Mammary epithelial cell (primary cell): ENCODE measurements around the gene CTSE.

ENCODE experiments used
- CTCF ChIP-seq, 2 donors: IDR thresholded peaks in 1 of 2; conservative IDR thresholded peaks in 1 of 2; 2 replicates each; pipeline ENCODE4 v1.5.1; 2011 to 2012; ENCODE audit warnings: inconsistent platforms in 2 of 2, low read length in 2 of 2, mild to moderate bottlenecking in 2 of 2, control low read depth in 1 of 2, low read depth in 1 of 2; ENCODE audit not compliant: insufficient read depth in 1 of 2; ENCODE audit errors: extremely low read depth in 1 of 2
- EZH2 ChIP-seq: IDR thresholded peaks from 2 replicates; pipeline ENCODE4 v1.6.1; 2012; ENCODE audit warnings: low read length, inconsistent platforms, borderline replicate concordance

- no peak for TF ChIP-seq CTCF (conservative IDR thresholded peaks at IDR 0.05 in 1 of 2, IDR thresholded peaks at IDR 0.05 in 1 of 2; ENCODE audit: extremely low read depth in 1 of 2, insufficient read depth in 1 of 2, low read depth in 1 of 2, low read length in 2 of 2)
- TF ChIP-seq EZH2 = no peak
These were observed 56.0 kb downstream of the CTSE start for GRCh38 chr1:205967554-205968335.
